GM12891 (cell line): ENCODE measurements around the gene PRDM16.

Experiments
- PAX5 ChIP-seq: IDR thresholded peaks from 2 replicates; pipeline ENCODE4 v1.6.1; 2011; ENCODE audit warnings: low read length, moderate library complexity, mild to moderate bottlenecking; ENCODE audit not compliant: insufficient read depth, severe bottlenecking
- POLR2A ChIP-seq: IDR thresholded peaks from 2 replicates; pipeline ENCODE4 v1.6.1; 2011; ENCODE audit warnings: low read depth, low read length, control low read depth
- POLR2AphosphoS5 ChIP-seq: IDR thresholded peaks from 2 replicates; pipeline ENCODE4 v1.6.1; 2011; ENCODE audit warnings: low read depth, low read length, control low read depth
- POU2F2 ChIP-seq: IDR thresholded peaks from 2 replicates; pipeline ENCODE4 v1.6.1; 2011; ENCODE audit warnings: low read depth, mild to moderate bottlenecking, control low read depth, low read length, moderate library complexity
- SPI1 ChIP-seq: IDR thresholded peaks from 2 replicates; pipeline ENCODE4 v1.6.1; 2011; ENCODE audit warnings: low read depth, low read length, control low read depth
- TAF1 ChIP-seq: IDR thresholded peaks from 2 replicates; pipeline ENCODE4 v1.6.1; 2011; ENCODE audit warnings: low read depth, low read length, control low read depth

DNA sequence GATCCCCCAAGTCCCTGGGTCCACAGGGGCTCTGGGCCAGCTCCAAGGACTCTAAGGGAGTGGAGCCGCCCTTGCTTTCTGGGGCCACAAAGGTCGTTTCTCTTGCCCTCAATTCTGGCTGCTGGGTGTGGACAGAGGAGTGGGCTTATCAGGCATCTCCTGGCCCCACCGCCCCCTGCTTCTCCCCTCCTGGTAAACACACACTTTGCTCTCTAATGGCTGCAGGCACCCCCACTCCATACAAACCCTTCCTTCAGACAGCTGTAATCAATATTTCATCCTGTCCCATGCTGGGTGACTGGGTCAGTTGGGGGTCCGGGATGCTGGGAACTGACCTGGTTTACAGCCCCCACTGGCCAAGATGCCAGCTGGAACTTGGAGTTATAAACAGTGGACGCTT, 67.5 kb downstream of the PRDM16 start:
- no peak for TF ChIP-seq POLR2A
- no peak for TF ChIP-seq TAF1
- TF ChIP-seq POLR2AphosphoS5, result no peak
- no peak for TF ChIP-seq SPI1
- TF ChIP-seq POU2F2, result no peak
- TF ChIP-seq PAX5, result no peak
